ENCODE measurements around the gene FAM193B. TPM values are rescaled to one million over a fixed set of nuclear protein-coding genes. Genes with fewer than 3 reads are reported as not detected.

Gene FAM193B
- total RNA-seq, 4 donors from 2014 or later = 16.5 to 117 (median 39.4) TPM

- DNase-seq = no peak
- Histone ChIP-seq H3K27ac (peak overlapping the region in 1 of 2 donors; percentile 17), H3K4me3 (no peak overlapping the region), H3K36me3 (no peaks in the 10 kb centered on the region), H3K27me3 (no peaks in the 10 kb centered on the region), H3K9me3 (no peaks in the 10 kb centered on the region), H3K4me1 (peaks cover 12 to 23% of the 10 kb centered on the region in 2 donors)
- TF ChIP-seq POLR2A (IDR thresholded peaks at IDR 0.05) (no peak), CTCF (IDR thresholded peaks at IDR 0.05) (no peak)
- intact Hi-C loops (cut with DNase I; ENCODE audit: low total_unique reads) = no loop called here
Observed at GRCh38 chr5:177547736-177548135, 6.6 kb downstream of the FAM193B start.

- DNase-seq = peak; percentile 75 to 79
- H3K27me3 ChIP-seq = no peaks in the 10 kb centered on the region
- no peak overlapping the region for H3K4me3 ChIP-seq
- H3K4me1 ChIP-seq = peaks cover 6 to 18% of the 10 kb centered on the region in 2 donors
- peak overlapping the region; percentile 79 to 80 for H3K27ac ChIP-seq
- TF ChIP-seq CTCF (IDR thresholded peaks at IDR 0.05) = no peak
- no peak for TF ChIP-seq POLR2A (IDR thresholded peaks at IDR 0.05)
- no peaks in the 10 kb centered on the region for H3K9me3 ChIP-seq
- H3K36me3 ChIP-seq = no peaks in the 10 kb centered on the region
- intact Hi-C loops (cut with DNase I; ENCODE audit: low total_unique reads) = no loop called here
Observed at GRCh38 chr5:177546258-177546741, 8.1 kb downstream of the FAM193B start.

GRCh38 chr5:177545487-177546257, 8.7 kb downstream of the FAM193B start:
- intact Hi-C loops (cut with DNase I; ENCODE audit: low total_unique reads) = no loop called here
- peaks cover 6 to 18% of the 10 kb centered on the region in 2 donors for H3K4me1 ChIP-seq

DNA sequence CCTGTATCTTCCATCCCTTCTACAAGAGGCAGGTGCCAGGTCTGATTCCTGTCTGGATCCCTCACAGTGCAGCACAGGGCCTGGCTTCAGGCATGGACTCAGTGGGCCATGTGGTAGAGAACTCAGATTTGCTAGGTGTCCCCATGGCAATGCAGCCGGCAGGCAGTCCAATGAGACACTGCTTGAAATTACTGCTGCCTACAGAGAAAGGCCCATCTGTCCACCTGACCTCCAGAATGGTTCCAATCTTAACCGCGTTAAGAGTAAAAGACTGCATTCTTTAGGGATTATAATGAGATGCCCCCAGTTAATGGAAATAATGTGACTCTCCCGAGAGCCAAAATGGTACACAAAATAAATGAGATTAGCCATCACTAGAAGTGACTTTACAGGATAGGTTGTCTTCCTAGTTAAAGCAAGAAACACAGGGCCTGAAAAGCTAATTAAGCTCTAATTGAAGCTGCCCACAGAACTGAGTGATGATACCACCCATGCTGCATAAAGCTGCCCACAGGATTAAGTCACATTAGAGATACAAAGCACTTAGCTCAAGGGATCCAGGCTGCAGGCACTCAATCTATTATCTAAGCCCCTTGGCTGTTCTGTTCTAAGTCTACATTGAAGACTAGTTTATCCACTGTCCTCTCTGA, 11.4 kb downstream of the FAM193B start:
- H3K4me3 ChIP-seq = no peak overlapping the region
- H3K36me3 ChIP-seq = no peaks in the 10 kb centered on the region
- no peaks in the 10 kb centered on the region for H3K27me3 ChIP-seq
- no peak for TF ChIP-seq POLR2A (IDR thresholded peaks at IDR 0.05)
- no peak for TF ChIP-seq CTCF (IDR thresholded peaks at IDR 0.05)
- no peaks in the 10 kb centered on the region for H3K9me3 ChIP-seq
- no peak for DNase-seq
- intact Hi-C loops (cut with DNase I; ENCODE audit: low total_unique reads) = no loop called here
- H3K27ac ChIP-seq = no peak overlapping the region
- peaks cover 6 to 18% of the 10 kb centered on the region in 2 donors for H3K4me1 ChIP-seq

More at GRCh38 chr5:177545487-177546257, 8.7 kb downstream of the FAM193B start:
- Histone ChIP-seq H3K27ac (peak overlapping the region; percentile 79 to 80), H3K36me3 (no peaks in the 10 kb centered on the region), H3K9me3 (no peaks in the 10 kb centered on the region), H3K27me3 (no peaks in the 10 kb centered on the region), H3K4me3 (no peak overlapping the region)
- peak; percentile 79 to 87 for DNase-seq
- TF ChIP-seq CTCF (IDR thresholded peaks at IDR 0.05) = no peak
- TF ChIP-seq POLR2A (IDR thresholded peaks at IDR 0.05) = no peak

DNA sequence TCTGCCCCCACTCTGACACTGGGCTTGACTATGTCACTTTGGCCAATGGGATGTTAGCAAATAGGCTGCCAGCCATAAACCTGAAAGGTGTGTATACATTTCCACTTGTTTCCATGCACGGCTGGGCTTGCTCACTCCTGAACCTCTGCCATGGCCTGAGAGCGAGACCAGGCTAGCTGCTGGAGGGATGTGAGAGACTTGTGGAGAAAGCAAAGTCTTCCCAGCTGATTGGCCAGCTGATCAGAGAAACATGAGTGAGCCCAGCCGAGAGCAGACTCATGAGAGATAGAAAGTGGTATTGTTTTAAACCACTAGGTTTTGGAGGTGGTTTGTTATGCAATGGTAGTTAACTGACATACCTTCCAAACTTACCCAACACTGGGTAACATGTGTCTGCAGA, 13.9 kb downstream of the FAM193B start:
- no peaks in the 10 kb centered on the region for H3K9me3 ChIP-seq
- no peaks in the 10 kb centered on the region for H3K36me3 ChIP-seq
- H3K4me3 ChIP-seq = no peak overlapping the region
- peaks cover 12 to 13% of the 10 kb centered on the region in 2 donors for H3K4me1 ChIP-seq
- no peak for DNase-seq
- TF ChIP-seq CTCF (IDR thresholded peaks at IDR 0.05) = no peak
- no peak for TF ChIP-seq POLR2A (IDR thresholded peaks at IDR 0.05)
- H3K27ac ChIP-seq = no peak overlapping the region
- intact Hi-C loops (cut with DNase I; ENCODE audit: low total_unique reads) = no loop called here
- no peaks in the 10 kb centered on the region for H3K27me3 ChIP-seq

Data from uterus (tissue), 4 donors.